ENCODE measurements around the gene SLC29A1. TPM values are rescaled to one million over a fixed set of nuclear protein-coding genes. Genes with fewer than 3 reads are reported as not detected.

SLC29A1 gene
- total RNA-seq, 4 donors from 2014 or later = 39.7 to 83.3 (median 55.8) TPM

DNA sequence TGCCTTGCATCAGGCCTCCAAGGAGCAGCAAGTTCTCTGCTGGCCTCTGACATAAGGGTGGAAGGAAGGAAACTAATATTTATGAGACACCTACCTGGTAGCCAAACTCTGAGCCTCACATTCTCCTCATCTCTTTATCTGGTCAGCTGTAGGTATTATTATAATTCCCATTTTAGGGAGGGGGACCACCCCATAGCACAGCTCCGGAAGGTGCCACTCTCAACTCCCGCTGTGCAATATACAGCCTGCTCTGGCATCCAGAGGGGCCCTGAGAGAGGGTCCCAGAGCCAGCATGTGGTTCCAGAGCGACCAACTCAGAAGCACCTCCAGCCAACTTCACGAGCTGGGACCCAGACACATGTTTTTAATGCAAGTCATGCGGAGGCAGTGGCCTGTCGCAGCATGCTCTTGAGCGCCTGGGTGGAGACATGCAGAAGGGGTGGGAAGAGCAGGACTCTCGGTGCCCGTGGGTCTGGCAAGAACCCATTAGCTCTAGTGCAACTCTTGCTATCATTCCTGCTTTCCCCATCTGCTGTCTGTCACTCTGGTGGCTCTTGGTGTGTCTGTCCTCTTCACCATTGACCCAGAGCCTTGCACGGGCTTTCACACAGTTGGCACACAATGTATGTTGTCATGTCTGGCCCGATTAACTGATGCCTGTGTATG lies 21.6 kb upstream of the SLC29A1 start:
- DNase-seq = peak; percentile 35 to 69
- Histone ChIP-seq H3K27me3 (no peaks in the 10 kb centered on the region), H3K9me3 (no peaks in the 10 kb centered on the region), H3K4me3 (replicated peaks in 1 of 3) (no peak overlapping the region), H3K27ac (peak overlapping the region in 1 of 3 donors; percentile 10), H3K4me1 (peaks cover 3 to 8% of the 10 kb centered on the region in 2 donors), H3K36me3 (no peaks in the 10 kb centered on the region)
- WGBS, 2 donors = 53 to 80% methylated on average over 10 to 11 of the region's 11 CpGs
- intact Hi-C loops (cut with DNase I) = no loop called here
- TF ChIP-seq CTCF (IDR thresholded peaks at IDR 0.05) = no peak
- TF ChIP-seq POLR2A (IDR thresholded peaks at IDR 0.05) = peak in 1 of 2 donors; percentile 34

DNA sequence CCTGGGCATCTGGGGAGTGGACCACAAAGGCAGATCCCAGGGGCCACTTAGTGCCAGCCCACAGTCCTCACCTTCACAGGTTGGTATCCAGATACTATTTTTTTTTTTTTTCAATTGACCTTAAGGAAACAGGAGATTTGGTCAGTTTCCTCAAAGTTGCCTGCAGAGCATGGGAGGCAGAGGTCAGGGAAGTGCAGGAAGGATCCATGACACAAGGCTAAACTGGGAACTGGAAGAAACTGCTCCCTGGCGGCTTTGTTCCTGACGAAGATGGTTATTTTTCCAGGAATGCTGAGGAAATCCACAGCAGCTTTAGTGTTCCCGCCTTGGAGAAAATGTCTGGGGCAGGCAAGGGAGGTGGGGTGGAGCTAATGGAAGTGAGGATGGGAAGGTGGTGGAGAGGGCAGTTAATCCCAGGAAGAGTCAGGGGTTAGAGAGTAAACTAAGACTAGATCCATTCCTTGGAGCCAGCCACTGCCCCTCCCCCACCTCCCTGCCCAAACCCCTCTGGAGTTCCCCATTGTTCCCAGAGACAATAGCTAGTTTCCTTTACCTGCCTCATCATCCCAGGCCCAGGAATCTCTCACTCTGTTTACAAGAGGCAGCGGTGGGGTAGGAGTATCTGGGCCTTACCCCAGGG lies 20.9 kb upstream of the SLC29A1 start:
- Histone ChIP-seq H3K36me3 (no peaks in the 10 kb centered on the region), H3K4me1 (peaks cover 3 to 8% of the 10 kb centered on the region in 2 donors), H3K9me3 (no peaks in the 10 kb centered on the region), H3K4me3 (replicated peaks in 1 of 3) (no peak overlapping the region), H3K27ac (peak overlapping the region in 1 of 3 donors; percentile 52), H3K27me3 (no peaks in the 10 kb centered on the region)
- intact Hi-C loops (cut with DNase I) = no loop called here
- no peak for TF ChIP-seq CTCF (IDR thresholded peaks at IDR 0.05)
- no peak for TF ChIP-seq POLR2A (IDR thresholded peaks at IDR 0.05)
- WGBS, 2 donors = 88 to 96% methylated on average over 4 of the region's 4 CpGs
- DNase-seq = no peak

GRCh38 chr6:44202972-44203750 lies 20.2 kb upstream of the SLC29A1 start:
- TF ChIP-seq CTCF (IDR thresholded peaks at IDR 0.05) = no peak
- 90 to 91% methylated on average over 7 to 10 of the region's 11 CpGs for WGBS, 2 donors
- no peak for DNase-seq
- peak overlapping the region in 1 of 3 donors; percentile 52 for H3K27ac ChIP-seq
- H3K9me3 ChIP-seq = no peaks in the 10 kb centered on the region
- no peaks in the 10 kb centered on the region for H3K27me3 ChIP-seq
- H3K36me3 ChIP-seq = no peaks in the 10 kb centered on the region
- H3K4me3 ChIP-seq (replicated peaks in 1 of 3) = no peak overlapping the region
- intact Hi-C loops (cut with DNase I) = no loop called here
- H3K4me1 ChIP-seq = peaks cover 3 to 8% of the 10 kb centered on the region in 2 donors

GRCh38 chr6:44203955-44204354 lies 19.4 kb upstream of the SLC29A1 start:
- Histone ChIP-seq H3K4me1 (peaks cover 3 to 8% of the 10 kb centered on the region in 2 donors), H3K4me3 (replicated peaks in 1 of 3) (no peak overlapping the region), H3K27ac (no peak overlapping the region), H3K9me3 (no peaks in the 10 kb centered on the region), H3K27me3 (no peaks in the 10 kb centered on the region), H3K36me3 (no peaks in the 10 kb centered on the region)
- intact Hi-C loops (cut with DNase I) = no loop called here
- TF ChIP-seq CTCF (IDR thresholded peaks at IDR 0.05) = no peak
- DNase-seq = no peak
- 94 to 96% methylated on average over 6 of the region's 6 CpGs for WGBS, 2 donors

GRCh38 chr6:44207966-44208365 lies 15.4 kb upstream of the SLC29A1 start:
- Histone ChIP-seq H3K9me3 (no peaks in the 10 kb centered on the region), H3K27ac (no peak overlapping the region), H3K36me3 (no peaks in the 10 kb centered on the region), H3K27me3 (no peaks in the 10 kb centered on the region), H3K4me3 (replicated peaks in 1 of 3) (no peak overlapping the region), H3K4me1 (peaks cover 0 to under 1% of the 10 kb centered on the region in 2 donors)
- DNase-seq = no peak
- no peak for TF ChIP-seq CTCF (IDR thresholded peaks at IDR 0.05)
- no peak for TF ChIP-seq POLR2A (IDR thresholded peaks at IDR 0.05)
- intact Hi-C loops (cut with DNase I) = no loop called here
- WGBS, 2 donors = 83 to 89% methylated on average over 6 of the region's 6 CpGs
